ENCODE data around the gene FBXO36. TPM values are rescaled to one million over a fixed set of nuclear protein-coding genes. Genes with fewer than 3 reads are reported as not detected.

FBXO36 gene
- total and polyA plus RNA-seq, 2 experiments from 2014 or later: 5.3 to 6.3 TPM

GRCh38 chr2:229993236-229993635 lies 70.9 kb downstream of the FBXO36 start:
- Histone ChIP-seq H3K27ac (no peak overlapping the region), H3K4me2 (ENCODE audit: unreplicated experiment) (no peak overlapping the region), H3K4me3 (no peak overlapping the region), H3K9me2 (ENCODE audit: insufficient read depth) (no peaks in the 10 kb centered on the region), H3K79me2 (ENCODE audit: insufficient read depth) (no peaks in the 10 kb centered on the region), H3K4me1 (ENCODE audit: insufficient read depth) (no peaks in the 10 kb centered on the region), H3K36me3 (ENCODE audit: low read depth) (no peaks in the 10 kb centered on the region), H4K20me1 (ENCODE audit: insufficient read depth) (no peaks in the 10 kb centered on the region), H3K27me3 (replicated peaks; ENCODE audit: insufficient read depth) (no peaks in the 10 kb centered on the region), H3F3A (ENCODE audit: insufficient read depth) (no peaks in the 10 kb centered on the region), H3K9me3 (ENCODE audit: low read depth) (no peaks in the 10 kb centered on the region), H3K9ac (no peak overlapping the region), H2AFZ (no peak overlapping the region)
- DNase-seq: no peak
- 86 to 88% methylated on average over 6 of the region's 6 CpGs for WGBS, 2 experiments (ENCODE audit: low coverage in 1 of 2, low lambda C conversion rate in 2 of 2, missing lambda C conversion rate in 2 of 2)
- TF ChIP-seq EZH2phosphoT487 (IDR thresholded peaks at IDR 0.05; ENCODE audit: insufficient read depth, low read depth): no peak
- in situ Hi-C loops (cut with MboI): no loop called here

- H3K27ac ChIP-seq: no peak overlapping the region
- no peaks in the 10 kb centered on the region for H3K4me1 ChIP-seq (ENCODE audit: insufficient read depth)
- no peak for TF ChIP-seq EZH2 (IDR thresholded peaks at IDR 0.05; ENCODE audit: insufficient read depth, poor library complexity, severe bottlenecking)
- TF ChIP-seq EZH2phosphoT487 (IDR thresholded peaks at IDR 0.05; ENCODE audit: insufficient read depth, low read depth): no peak
- no peak overlapping the region for H3K4me3 ChIP-seq
- no peak overlapping the region for H3K9ac ChIP-seq
- peak; percentile 72 for DNase-seq
- no peaks in the 10 kb centered on the region for H3F3A ChIP-seq (ENCODE audit: insufficient read depth)
- no peaks in the 10 kb centered on the region for H4K20me1 ChIP-seq (ENCODE audit: insufficient read depth)
- no peaks in the 10 kb centered on the region for H3K79me2 ChIP-seq (ENCODE audit: insufficient read depth)
- no peaks in the 10 kb centered on the region for H3K9me2 ChIP-seq (ENCODE audit: insufficient read depth)
- in situ Hi-C loops (cut with MboI): no loop called here
- whole genome bisulfite sequencing, 2 experiments (ENCODE audit: low coverage in 1 of 2, low lambda C conversion rate in 2 of 2, missing lambda C conversion rate in 2 of 2): 33 to 37% methylated on average over 4 of the region's 4 CpGs
- no peak overlapping the region for H3K4me2 ChIP-seq (ENCODE audit: unreplicated experiment)
- no peaks in the 10 kb centered on the region for H3K27me3 ChIP-seq (replicated peaks; ENCODE audit: insufficient read depth)
- no peaks in the 10 kb centered on the region for H3K36me3 ChIP-seq (ENCODE audit: low read depth)
- H3K9me3 ChIP-seq (ENCODE audit: low read depth): no peaks in the 10 kb centered on the region
- no peak overlapping the region for H2AFZ ChIP-seq
Observed at GRCh38 chr2:229996320-229996719, 74.0 kb downstream of the FBXO36 start.

- Histone ChIP-seq H3K4me1 (ENCODE audit: insufficient read depth) (no peaks in the 10 kb centered on the region), H3F3A (ENCODE audit: insufficient read depth) (no peaks in the 10 kb centered on the region), H2AFZ (no peak overlapping the region), H3K27me3 (replicated peaks; ENCODE audit: insufficient read depth) (no peaks in the 10 kb centered on the region), H3K9me3 (ENCODE audit: low read depth) (no peaks in the 10 kb centered on the region), H3K4me2 (ENCODE audit: unreplicated experiment) (no peak overlapping the region), H3K27ac (no peak overlapping the region), H3K36me3 (ENCODE audit: low read depth) (no peaks in the 10 kb centered on the region), H3K4me3 (no peak overlapping the region), H3K79me2 (ENCODE audit: insufficient read depth) (no peaks in the 10 kb centered on the region), H3K9me2 (ENCODE audit: insufficient read depth) (no peaks in the 10 kb centered on the region), H4K20me1 (ENCODE audit: insufficient read depth) (no peaks in the 10 kb centered on the region), H3K9ac (no peak overlapping the region)
- WGBS, 2 experiments (ENCODE audit: low coverage in 1 of 2, low lambda C conversion rate in 2 of 2, missing lambda C conversion rate in 2 of 2): 85 to 88% methylated on average over 3 of the region's 3 CpGs
- DNase-seq: no peak
- in situ Hi-C loops (cut with MboI): no loop called here
- TF ChIP-seq EZH2phosphoT487 (IDR thresholded peaks at IDR 0.05; ENCODE audit: insufficient read depth, low read depth) (no peak), EZH2 (IDR thresholded peaks at IDR 0.05; ENCODE audit: insufficient read depth, poor library complexity, severe bottlenecking) (no peak)
Observed at GRCh38 chr2:229997565-229997964, 75.3 kb downstream of the FBXO36 start.

- WGBS, 2 experiments (ENCODE audit: low coverage in 1 of 2, low lambda C conversion rate in 2 of 2, missing lambda C conversion rate in 2 of 2): 89 to 91% methylated on average over 6 of the region's 6 CpGs
- no peaks in the 10 kb centered on the region for H3K4me1 ChIP-seq (ENCODE audit: insufficient read depth)
- no peak overlapping the region for H3K9ac ChIP-seq
- H3K4me2 ChIP-seq (ENCODE audit: unreplicated experiment): no peak overlapping the region
- no peaks in the 10 kb centered on the region for H3K9me3 ChIP-seq (ENCODE audit: low read depth)
- no peaks in the 10 kb centered on the region for H3K79me2 ChIP-seq (ENCODE audit: insufficient read depth)
- no peaks in the 10 kb centered on the region for H3K27me3 ChIP-seq (replicated peaks; ENCODE audit: insufficient read depth)
- no peak for TF ChIP-seq EZH2phosphoT487 (IDR thresholded peaks at IDR 0.05; ENCODE audit: insufficient read depth, low read depth)
- no peak for TF ChIP-seq EZH2 (IDR thresholded peaks at IDR 0.05; ENCODE audit: insufficient read depth, poor library complexity, severe bottlenecking)
- no peak overlapping the region for H3K4me3 ChIP-seq
- H3K9me2 ChIP-seq (ENCODE audit: insufficient read depth): no peaks in the 10 kb centered on the region
- H2AFZ ChIP-seq: no peak overlapping the region
- H3K27ac ChIP-seq: no peak overlapping the region
- in situ Hi-C loops (cut with MboI): loop anchor here (25.0 kb wide), 1 partner anchor 812 kb away; no protein-coding TSS in a partner anchor
- H4K20me1 ChIP-seq (ENCODE audit: insufficient read depth): no peaks in the 10 kb centered on the region
- H3F3A ChIP-seq (ENCODE audit: insufficient read depth): no peaks in the 10 kb centered on the region
- no peaks in the 10 kb centered on the region for H3K36me3 ChIP-seq (ENCODE audit: low read depth)
- no peak for DNase-seq
Observed at GRCh38 chr2:230000118-230000841, 78.0 kb downstream of the FBXO36 start.

Measured in GM23248 (cell line).